GM18868 (cell line): ENCODE results near the gene ONECUT3.

ENCODE experiments used
- ATAC-seq: cut with Tn5 transposase; IDR thresholded peaks from one replicate; pipeline ENCODE4 v1.9.1; 2021; ENCODE audit warnings: mild to moderate bottlenecking, moderate library complexity; ENCODE audit not compliant: unreplicated experiment

The ONECUT3 gene

GRCh38 chr19:1767464-1767933, 14.2 kb downstream of the ONECUT3 start:
- no peak for ATAC-seq

GRCh38 chr19:1768248-1768647, 14.9 kb downstream of the ONECUT3 start:
- no peak for ATAC-seq

- ATAC-seq, result no peak
Observed at GRCh38 chr19:1768918-1769644, 15.8 kb downstream of the ONECUT3 start.

DNA sequence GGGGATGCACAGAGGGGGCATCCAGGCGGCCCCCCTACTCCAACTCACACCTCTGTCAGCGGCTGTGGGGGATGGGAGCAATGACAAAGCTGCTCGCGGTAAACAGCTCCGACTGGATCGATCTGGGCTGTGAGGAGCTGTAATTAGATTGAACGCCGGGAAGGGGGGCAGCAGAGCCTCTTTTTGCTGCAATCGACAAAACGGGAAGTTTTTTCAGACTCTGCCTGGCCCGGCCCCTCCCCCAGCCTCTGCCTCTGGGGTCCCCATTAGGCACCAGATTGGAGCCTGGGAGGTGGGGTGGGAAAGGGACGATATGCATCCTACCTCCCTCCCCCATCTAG, 16.3 kb downstream of the ONECUT3 start:
- ATAC-seq, result no peak

DNA sequence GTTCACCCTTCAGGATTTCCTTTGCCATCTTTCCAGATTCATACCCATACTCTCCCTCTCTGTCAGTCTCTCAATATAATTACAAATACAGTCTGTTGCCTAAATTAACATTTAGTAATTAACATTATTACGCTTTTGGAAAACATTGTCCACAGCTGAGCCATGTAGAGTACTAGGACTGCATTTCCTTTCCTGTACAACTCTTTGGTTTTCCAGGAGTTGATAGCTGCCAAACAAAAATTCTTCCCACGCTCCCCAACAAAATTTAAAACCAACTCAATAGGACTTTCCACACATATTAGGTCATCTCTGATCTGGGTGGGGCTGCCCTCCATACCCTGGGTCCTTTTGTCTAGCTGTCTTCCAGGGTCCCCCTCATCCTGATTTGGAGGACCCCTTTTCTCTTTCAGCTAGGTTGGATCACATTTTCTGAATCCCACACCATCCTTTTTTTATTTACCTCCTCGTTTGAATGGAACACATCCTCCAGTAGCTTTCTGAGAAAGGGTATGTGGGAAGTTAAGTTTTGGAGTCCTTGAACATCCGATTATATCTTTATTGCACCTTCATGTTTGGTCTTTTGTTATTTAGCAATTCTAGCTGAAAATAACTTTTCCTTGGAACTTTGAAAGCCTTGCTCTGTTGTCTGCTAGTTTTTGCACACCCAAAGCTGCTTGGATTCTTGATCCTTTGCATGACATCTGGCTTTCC, 17.7 kb downstream of the ONECUT3 start:
- ATAC-seq, result no peak

DNA sequence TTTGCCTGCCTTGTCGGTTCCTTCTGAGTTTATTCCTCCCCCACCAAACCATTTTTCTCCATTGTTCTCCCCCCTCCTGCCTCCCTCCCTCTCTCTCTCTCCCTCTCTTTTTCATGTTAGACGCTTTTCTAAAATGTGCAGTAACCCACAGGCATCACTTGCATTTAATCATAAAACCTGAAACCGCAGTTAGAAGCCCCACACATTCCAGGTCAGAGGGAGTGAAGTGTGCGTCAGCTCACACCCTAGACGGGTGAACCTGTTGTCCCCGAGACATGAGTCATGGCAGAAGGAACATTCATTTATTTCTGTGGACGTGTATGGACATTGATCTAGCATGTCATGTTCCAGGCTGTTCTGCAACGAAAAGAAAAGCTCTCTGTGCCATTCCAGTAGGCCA, 19.9 kb downstream of the ONECUT3 start:
- ATAC-seq, result no peak

DNA sequence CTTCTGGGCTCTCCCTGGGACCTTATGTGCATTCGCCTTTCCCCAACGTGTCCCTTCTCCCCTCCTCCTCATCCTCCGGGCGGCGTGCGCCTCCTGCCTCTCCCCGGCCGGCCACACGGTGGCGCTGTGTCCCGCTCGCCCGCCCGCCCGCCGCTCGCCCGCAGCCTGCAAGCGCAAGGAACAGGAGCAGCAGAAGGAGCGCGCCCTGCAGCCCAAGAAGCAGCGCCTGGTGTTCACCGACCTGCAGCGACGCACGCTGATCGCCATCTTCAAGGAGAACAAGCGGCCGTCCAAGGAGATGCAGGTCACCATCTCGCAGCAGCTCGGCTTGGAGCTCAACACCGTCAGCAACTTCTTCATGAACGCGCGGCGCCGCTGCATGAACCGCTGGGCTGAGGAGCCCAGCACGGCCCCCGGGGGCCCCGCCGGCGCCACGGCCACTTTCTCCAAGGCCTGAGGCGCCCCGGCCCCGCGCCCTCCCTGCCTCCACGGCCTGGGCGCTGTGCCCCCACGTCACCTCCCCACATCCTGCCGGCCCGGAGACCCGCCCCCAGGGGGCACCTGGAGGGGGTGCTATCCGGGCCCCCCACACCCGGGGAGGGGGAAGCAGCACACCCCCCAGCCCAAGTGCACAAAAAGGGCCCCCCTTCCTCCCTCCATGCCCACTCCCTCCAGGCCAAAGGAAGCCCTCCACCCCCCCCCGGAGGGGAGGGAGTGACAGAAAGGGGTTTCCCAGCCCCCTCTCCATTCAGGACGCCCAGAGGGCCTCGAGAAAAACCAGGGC, 21.9 kb downstream of the ONECUT3 start:
- ATAC-seq, result no peak

GRCh38 chr19:1775951-1776605, 22.8 kb downstream of the ONECUT3 start:
- no peak for ATAC-seq

DNA sequence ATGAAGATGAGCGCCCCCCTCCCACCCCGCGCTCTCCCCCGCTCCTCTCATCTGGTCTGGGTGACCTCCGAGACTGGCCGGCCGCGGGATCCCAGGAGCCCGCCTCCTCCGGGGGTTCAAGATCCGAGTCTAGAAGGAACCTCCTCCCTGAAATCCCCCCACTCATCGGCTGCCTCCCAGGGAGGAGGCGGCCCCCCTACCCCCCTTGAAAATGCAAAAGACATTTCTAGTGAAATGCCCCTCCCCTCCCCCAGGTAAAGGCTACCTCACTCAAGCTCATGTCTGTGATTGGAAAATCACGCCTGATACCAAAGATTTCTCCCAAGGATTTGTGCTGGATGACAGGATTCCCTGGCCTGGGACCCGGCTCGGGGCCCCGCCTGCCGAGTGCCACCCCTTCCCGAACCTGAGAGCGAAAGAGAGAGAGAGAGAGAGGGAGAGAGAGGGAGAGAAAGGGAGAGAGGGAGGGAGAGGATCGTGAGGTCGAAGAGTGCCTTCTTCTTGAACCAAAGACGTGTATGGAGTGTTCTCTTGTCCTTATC, 23.4 kb downstream of the ONECUT3 start:
- ATAC-seq, result no peak

DNA sequence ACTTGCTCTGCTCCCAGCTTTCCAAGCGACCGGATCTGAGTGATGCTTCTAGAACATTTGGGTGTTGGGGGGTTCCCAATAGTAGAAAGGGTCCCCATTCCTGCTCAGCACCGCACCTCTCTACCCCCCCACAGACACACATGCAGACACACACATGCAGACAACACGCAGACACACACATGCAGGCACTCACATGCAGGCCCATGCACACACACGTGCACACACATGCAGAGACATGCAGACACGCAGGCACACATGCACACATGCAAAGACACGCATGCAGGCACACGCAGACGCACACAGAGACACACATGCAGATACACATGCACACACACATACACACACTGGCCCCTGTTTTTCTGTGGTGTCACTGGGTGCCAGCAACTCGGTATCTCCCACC, 23.8 kb downstream of the ONECUT3 start:
- no peak for ATAC-seq

- ATAC-seq, result no peak
Observed at GRCh38 chr19:1779574-1779973, 26.3 kb downstream of the ONECUT3 start.

- no peak for ATAC-seq
Observed at GRCh38 chr19:1780272-1780958, 27.1 kb downstream of the ONECUT3 start.

GRCh38 chr19:1782521-1782920, 29.2 kb downstream of the ONECUT3 start:
- ATAC-seq, result no peak

DNA sequence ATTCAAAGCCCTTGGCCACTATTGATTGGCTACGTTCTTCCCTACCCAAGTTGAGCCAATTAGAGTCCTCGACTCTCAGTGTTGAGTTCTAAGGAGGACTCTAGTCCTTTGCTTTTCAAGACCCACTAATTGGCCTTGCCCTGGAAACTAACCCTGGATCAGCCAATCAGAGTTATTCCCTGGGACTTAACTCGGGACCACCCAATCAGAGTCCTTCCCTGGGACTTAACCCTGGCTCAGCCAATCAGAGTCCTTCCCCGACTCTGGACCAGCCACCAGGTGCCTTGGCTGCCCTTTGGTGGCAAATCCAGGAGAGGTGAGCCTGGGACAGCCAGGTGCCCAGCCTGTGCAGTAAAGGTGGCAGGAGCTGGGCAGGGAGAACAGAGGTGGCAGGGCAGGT, 30.0 kb downstream of the ONECUT3 start:
- ATAC-seq, result no peak

- no peak for ATAC-seq
Observed at GRCh38 chr19:1783874-1784273, 30.6 kb downstream of the ONECUT3 start.

DNA sequence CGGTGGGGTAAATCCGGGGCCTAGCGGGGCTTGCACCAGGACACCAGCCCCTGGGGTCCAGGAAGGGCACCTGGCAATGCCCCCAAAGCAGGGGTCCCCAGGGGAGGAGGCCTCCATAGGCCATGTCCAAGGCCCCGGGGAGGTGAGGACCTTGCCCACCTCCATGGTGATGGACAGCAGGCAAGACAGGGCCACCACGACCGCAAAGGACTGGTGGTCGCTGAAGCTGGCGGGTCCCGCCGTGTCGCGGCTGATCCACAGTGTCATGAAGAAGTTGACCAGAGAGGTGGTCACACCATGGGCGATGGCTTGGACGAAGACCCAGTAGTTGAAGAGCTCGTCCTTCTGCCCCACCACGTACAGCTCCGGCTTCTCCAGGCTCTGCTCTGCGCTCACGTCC, 32.0 kb downstream of the ONECUT3 start:
- no peak for ATAC-seq

- ATAC-seq, result no peak
Observed at GRCh38 chr19:1786668-1787067, 33.4 kb downstream of the ONECUT3 start.

DNA sequence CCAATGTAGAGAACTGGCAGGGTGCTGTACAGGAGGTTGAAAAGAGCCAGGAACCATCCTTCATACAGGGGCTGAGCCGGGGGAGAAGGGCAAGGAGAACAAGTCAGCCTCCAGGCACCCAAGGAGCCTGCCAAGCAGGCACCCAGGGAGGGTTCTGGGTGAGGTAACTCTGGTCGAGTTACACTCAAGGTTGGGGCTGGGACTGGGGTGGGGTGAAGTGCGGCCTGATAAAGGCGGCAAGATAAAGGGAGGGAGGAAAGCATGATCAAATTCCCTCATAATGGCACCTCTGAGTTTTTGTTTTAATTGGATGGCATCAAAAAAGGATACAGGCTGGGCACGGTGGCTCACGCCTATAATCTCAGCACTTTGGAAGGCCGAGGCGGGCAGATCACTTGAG, 33.8 kb downstream of the ONECUT3 start:
- ATAC-seq, result no peak

DNA sequence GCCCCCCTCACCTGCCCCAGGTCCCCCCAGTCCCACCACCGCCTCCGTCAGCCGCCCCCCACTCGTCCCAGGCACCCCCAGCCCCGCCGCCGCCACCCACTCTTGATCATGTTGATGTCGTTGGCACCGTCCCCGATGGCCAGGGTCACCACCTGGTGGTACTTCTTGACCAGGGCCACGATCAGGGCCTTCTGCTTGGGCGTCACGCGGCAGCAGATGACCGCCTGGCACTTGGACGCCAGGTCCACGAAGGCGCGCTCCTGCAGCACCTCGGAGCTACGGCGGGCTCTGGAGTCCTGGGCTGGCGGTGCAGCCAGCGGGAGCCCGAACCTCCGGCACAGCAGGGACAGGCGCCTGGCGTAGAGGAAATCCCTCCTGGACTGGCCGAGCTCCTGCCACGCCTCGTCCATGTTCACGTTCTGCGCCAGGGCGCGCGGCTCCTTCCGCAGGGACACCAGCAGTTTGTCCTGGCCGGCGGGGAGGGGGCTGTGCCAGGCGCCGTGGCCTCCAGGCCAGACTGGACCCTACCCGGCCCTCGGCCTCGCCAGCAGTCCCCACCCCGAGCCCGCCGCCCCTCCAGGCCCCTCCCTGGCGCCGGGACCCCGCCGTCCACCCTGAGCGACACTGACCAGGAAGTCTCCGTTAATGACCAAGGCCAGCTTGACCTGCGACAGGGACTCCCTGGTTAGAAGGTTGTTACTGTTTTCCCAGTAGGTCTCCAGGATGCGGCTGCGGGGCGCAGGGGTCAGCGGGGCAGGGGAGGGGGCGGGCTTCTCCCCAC, 36.1 kb downstream of the ONECUT3 start:
- ATAC-seq, result no peak
